Cardiac muscle cell (in vitro differentiated cells and primary cell): ENCODE measurements around the gene C2CD3. TPM values are rescaled to one million over a fixed set of nuclear protein-coding genes. Genes with fewer than 3 reads are reported as not detected.
A peak's percentile ranks its signal among the peaks of the same experiment; 100 is the strongest.

Experiments
- DNase-seq, 2 donors: peaks; one replicate each; pipeline versions ENCODE4 v3.0.0 to v3.0.0-alpha.2; 2010 to 2017; ENCODE audit warnings: low read depth in 1 of 2, low spot score in 1 of 2
- H3K27ac ChIP-seq: fragments of 200-600 bp; sonication (generic); 2 replicates; pipeline ENCODE4 v1.5.1; 2016
- H3K27me3 ChIP-seq: fragments of 200-600 bp; sonication (generic); 2 replicates; pipeline ENCODE4 v1.6.0; 2016; ENCODE audit warnings: control low read depth
- H3K36me3 ChIP-seq: fragments of 200-600 bp; sonication (generic); 2 replicates; pipeline ENCODE4 v1.5.1; 2016; ENCODE audit warnings: control low read depth
- H3K4me1 ChIP-seq: fragments of 200-600 bp; sonication (generic); 2 replicates; pipeline ENCODE4 v1.8.1; 2017; ENCODE audit warnings: low read depth, mild to moderate bottlenecking, mixed run types
- H3K4me3 ChIP-seq: fragments of 200-600 bp; sonication (generic); 2 replicates; pipeline ENCODE4 v1.5.1; 2016; ENCODE audit warnings: mild to moderate bottlenecking
- H3K9me3 ChIP-seq: fragments of 200-600 bp; sonication (generic); 2 replicates; pipeline ENCODE4 v1.5.1; 2017; ENCODE audit warnings: low read depth, mild to moderate bottlenecking, control low read depth
- CTCF ChIP-seq: IDR thresholded peaks from 2 replicates; pipeline ENCODE4 v1.5.1; 2012; ENCODE audit warnings: low read depth, mild to moderate bottlenecking, low read length
- polyA plus RNA-seq: library from polyadenylated mRNA; unstranded; fragments of >200 nt; fragmentation: Nextera tagmentation; extraction: Ambion mirVana; gene quantifications from 2 replicates; pipeline ENCODE4 v1.2.1, GENCODE V29; 2016
- total RNA-seq: library from RNA; depleted of rRNA; stranded (reverse); fragments of >200 nt; gene quantifications from 2 replicates; pipeline ENCODE4 v1.2.3, GENCODE V29; 2016

Gene C2CD3, protein sequence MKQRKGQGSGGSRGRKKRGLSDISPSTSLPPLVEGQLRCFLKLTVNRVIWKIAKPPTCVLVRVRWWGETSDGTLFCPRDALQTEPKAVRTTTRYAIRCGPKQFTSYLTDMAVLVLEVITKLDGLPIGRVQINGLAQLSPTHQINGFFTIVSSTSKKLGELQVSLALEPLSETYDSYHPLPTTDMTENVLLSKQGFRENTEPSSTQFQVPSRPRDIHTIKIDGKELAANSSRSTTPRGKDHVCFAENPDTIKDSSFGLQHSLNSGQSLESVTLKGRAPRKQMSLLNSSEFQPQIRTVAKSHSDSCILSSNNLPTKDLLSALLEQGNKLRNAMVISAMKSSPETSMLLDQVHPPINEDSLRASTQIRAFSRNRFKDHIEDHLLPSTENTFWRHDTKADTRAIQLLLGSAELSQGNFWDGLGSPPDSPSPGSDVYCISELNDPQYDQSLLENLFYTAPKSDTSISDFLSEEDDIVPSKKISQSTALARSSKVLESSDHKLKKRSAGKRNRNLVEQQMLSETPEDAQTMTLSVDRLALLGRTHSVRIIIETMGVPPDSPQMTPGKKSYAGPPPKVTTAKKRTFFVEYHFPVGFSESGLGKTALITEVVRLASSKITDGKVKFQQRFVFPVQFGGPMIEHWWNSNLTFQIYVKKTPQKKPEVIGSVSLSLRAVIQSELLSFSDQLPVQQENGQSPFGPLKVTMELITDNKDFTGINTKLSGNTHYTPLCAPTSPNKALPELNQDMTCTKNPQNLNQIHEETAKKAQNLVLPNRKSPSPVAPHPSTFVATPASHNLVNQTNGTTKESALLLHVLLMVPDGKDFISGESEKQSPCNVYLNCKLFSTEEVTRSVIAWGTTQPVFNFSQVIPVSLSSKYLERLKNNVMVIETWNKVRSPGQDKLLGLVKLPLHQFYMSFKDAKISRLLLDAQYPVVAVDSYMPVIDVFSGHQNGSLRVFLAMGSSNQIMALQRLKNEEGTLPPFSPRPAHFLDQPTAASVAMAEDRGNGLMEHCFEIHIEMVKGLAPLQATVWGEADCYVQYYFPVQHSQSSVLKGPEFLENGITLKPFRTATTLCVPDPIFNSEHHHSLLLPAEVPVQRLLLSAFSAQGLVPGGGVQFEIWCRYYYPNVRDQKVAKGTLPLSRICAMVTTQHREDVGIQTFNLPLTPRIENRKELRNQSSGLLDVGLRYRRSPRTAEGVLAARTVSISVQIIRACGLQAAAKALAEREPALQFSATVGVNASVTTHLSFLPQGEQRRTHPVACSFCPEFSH (N-terminal part only)
- total RNA-seq (13.3 and 23.0 TPM in 2 replicates), polyA plus RNA-seq (10.2 and 11.8 TPM in 2 replicates)

- H3K27ac ChIP-seq = peak within 1 kb of the TSS; percentile 85
- TF ChIP-seq CTCF = peak; percentile 47
- peaks cover 30% of the 10 kb centered on the region for H3K4me1 ChIP-seq
- peak within 1 kb of the TSS; percentile 84 for H3K4me3 ChIP-seq
- DNase-seq = peak; percentile 99 to 100
- peaks cover 24% of the 10 kb centered on the region for H3K36me3 ChIP-seq
- H3K9me3 ChIP-seq = no peaks in the 10 kb centered on the region
- H3K27me3 ChIP-seq = no peaks in the 10 kb centered on the region
These were observed at the start of gene C2CD3, which contains the start of gene PPME1 for GRCh38 chr11:74170694-74171629. TSS of gene C2CD3 (minus strand) at chr11:74171002. CDS start at chr11:74170792, 210 bp downstream. TSS of gene PPME1 (plus strand) at chr11:74171289. CDS start at chr11:74171422, 133 bp downstream.

DNA sequence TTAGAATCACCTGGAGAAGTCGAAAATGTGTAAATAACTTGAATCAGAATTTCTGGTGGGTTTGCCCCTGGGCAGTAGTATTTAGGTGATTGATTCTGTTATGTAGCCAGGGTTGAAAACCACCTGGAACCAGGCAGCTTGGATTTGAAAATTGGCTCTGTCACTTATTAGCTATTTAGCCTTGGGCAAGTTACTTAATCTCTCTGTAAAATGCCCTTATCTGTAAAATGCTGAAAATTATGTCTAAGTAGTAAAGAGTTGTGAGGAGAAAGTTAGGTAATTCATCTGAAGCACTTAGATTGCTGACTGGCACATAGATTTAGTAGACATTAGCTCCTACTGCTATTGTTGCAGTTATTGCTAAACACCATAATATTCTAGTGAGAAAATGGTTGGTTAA lies 49.6 kb upstream of the C2CD3 start:
- H3K27me3 ChIP-seq = no peaks in the 10 kb centered on the region
- H3K36me3 ChIP-seq = peaks cover 5% of the 10 kb centered on the region
- H3K4me3 ChIP-seq = no peak overlapping the region
- TF ChIP-seq CTCF = no peak
- no peak overlapping the region for H3K27ac ChIP-seq
- DNase-seq = peak in 1 of 2 donors; percentile 6
- no peaks in the 10 kb centered on the region for H3K9me3 ChIP-seq
- no peaks in the 10 kb centered on the region for H3K4me1 ChIP-seq

DNA sequence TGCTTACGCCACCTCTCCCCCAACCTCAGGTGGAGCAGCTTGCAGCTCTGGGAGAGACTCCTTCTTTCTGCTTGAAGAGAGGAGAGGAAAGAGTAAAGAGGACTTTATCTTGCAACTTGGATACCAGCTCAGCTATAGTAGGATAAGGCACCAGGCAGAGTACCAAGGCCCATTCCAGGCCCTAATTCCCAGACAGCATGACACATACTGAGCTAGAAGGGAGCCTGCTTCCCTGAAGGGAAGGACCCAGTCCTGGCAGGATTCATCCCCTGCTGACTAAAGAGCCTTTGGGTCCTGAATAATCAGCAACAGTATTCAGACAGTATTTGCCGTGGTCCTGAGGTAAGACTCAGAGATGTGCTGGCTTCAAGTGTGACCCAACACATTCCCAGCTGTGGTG lies 41.7 kb upstream of the C2CD3 start:
- DNase-seq = no peak
- Histone ChIP-seq H3K4me3 (no peak overlapping the region), H3K4me1 (no peaks in the 10 kb centered on the region), H3K36me3 (peaks cover 33% of the 10 kb centered on the region), H3K9me3 (no peaks in the 10 kb centered on the region), H3K27me3 (no peaks in the 10 kb centered on the region), H3K27ac (no peak overlapping the region)
- no peak for TF ChIP-seq CTCF

DNA sequence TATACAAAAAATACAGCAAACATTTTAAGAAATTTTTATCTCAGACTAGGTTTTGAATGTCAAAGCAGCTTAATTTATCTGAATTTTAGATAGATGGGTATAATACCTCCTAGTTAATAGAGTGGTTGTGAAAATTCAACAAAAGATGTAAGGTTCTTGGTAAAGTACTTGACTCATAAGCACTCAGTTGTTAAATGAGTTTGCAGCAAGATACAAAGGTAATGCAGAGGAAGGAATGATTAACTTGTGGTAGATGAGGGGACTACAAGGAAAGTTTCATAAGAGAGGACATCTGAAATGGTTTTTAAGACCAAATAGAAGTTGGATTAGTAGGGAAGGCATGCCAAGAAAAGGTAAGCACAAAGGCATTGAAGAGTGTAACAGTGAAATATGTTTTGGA lies 37.7 kb upstream of the C2CD3 start:
- Histone ChIP-seq H3K27me3 (no peaks in the 10 kb centered on the region), H3K9me3 (no peaks in the 10 kb centered on the region), H3K27ac (no peak overlapping the region), H3K36me3 (peaks cover 54% of the 10 kb centered on the region), H3K4me3 (no peak overlapping the region), H3K4me1 (no peaks in the 10 kb centered on the region)
- no peak for TF ChIP-seq CTCF
- no peak for DNase-seq
